Activated CD4-positive, alpha-beta memory T cell treated with anti-CD3 and anti-CD28 coated beads, Interleukin-2, amount 10 ng/mL, durations not matched to agents 7 days and 5 days (primary cell): ENCODE results near the gene MR1. TPM values are rescaled to one million over a fixed set of nuclear protein-coding genes. Genes with fewer than 3 reads are reported as not detected.

ENCODE experiments used
- CTCF ChIA-PET: fragments of 350-600 bp; sonication (Branson Sonifier 250); formaldehyde crosslinking; loops from one replicate; lab custom pipeline; 2021; ENCODE audit warnings: antibody characterized with exemption, inconsistent platforms; lab: Charles Lee
- POLR2A ChIA-PET: fragments of 350-600 bp; sonication (Branson Sonifier 250); formaldehyde crosslinking; loops from one replicate; lab custom pipeline; 2021; ENCODE audit warnings: antibody characterized with exemption; lab: Charles Lee
- DNase-seq: peaks from one replicate; pipeline ENCODE4 v3.0.0-alpha.2; 2020
- H3K27ac Mint-ChIP-seq: one replicate; pipeline ENCODE4 v1.8.0; 2021; ENCODE audit warnings: mild to moderate bottlenecking, mixed read lengths
- H3K27me3 Mint-ChIP-seq: one replicate; pipeline ENCODE4 v1.8.0; 2021; ENCODE audit warnings: mixed read lengths
- H3K36me3 Mint-ChIP-seq: one replicate; pipeline ENCODE4 v1.8.0; 2021; ENCODE audit warnings: low read depth, mixed read lengths
- H3K4me1 Mint-ChIP-seq: one replicate; pipeline ENCODE4 v1.8.0; 2021; ENCODE audit warnings: mixed read lengths
- H3K4me3 Mint-ChIP-seq: one replicate; pipeline ENCODE4 v1.8.0; 2021; ENCODE audit warnings: mild to moderate bottlenecking, mixed read lengths
- H3K9me3 Mint-ChIP-seq: one replicate; pipeline ENCODE4 v1.8.0; 2021; ENCODE audit warnings: mixed read lengths
- total RNA-seq, 2 experiments: library from RNA; stranded (reverse); gene quantifications; one replicate each; pipeline ENCODE4 v1.2.3, GENCODE V29; 2021

MR1 gene
- 10 to 100 TPM; 36.4 to 36.5 TPM for total RNA-seq

GRCh38 chr1:181033799-181034451, at the start of gene MR1:
Gene MR1 (plus strand): TSS chr1:181033983. CDS start chr1:181034008, 25 bp downstream.
- POLR2A ChIA-PET: interaction anchor here (0.6 to 8.2 kb wide), 20 partner anchors 10 to 129 kb away, joined by 3 to 92 read pairs (median 6); partner anchors contain the start of genes IER5 and STX6
- H3K9me3 Mint-ChIP-seq: no peaks in the 10 kb centered on the region

GRCh38 chr1:180988253-180988752, 45.5 kb upstream of the MR1 start:
- H3K4me1 Mint-ChIP-seq: no peaks in the 10 kb centered on the region
- CTCF ChIA-PET: interaction anchor here (0.9 to 1.8 kb wide), 3 partner anchors 14 to 156 kb away, joined by 3 to 4 read pairs (median 3); no protein-coding TSS in a partner anchor
- no peak overlapping the region for H3K27ac Mint-ChIP-seq
- no peaks in the 10 kb centered on the region for H3K9me3 Mint-ChIP-seq
- H3K27me3 Mint-ChIP-seq: no peaks in the 10 kb centered on the region
- H3K36me3 Mint-ChIP-seq: peaks cover 68% of the 10 kb centered on the region
- POLR2A ChIA-PET: no interaction called here
- H3K4me3 Mint-ChIP-seq: no peak overlapping the region
- DNase-seq: no peak

More at GRCh38 chr1:181033799-181034451, at the start of gene MR1:
- Mint-ChIP-seq H3K36me3 (peaks cover 32% of the 10 kb centered on the region), H3K4me1 (peaks cover 53% of the 10 kb centered on the region), H3K4me3 (peak within 1 kb of the TSS; percentile 91), H3K27me3 (no peaks in the 10 kb centered on the region), H3K27ac (peak within 1 kb of the TSS; percentile 94)
- DNase-seq: peak; percentile 43
- CTCF ChIA-PET: interaction anchor here (0.8 to 9.2 kb wide), 10 partner anchors 11 to 531 kb away, joined by 3 to 149 read pairs (median 4); partner anchors contain the start of genes ACBD6 and STX6

- Mint-ChIP-seq H3K4me1 (peaks cover 2% of the 10 kb centered on the region), H3K27ac (no peak overlapping the region), H3K36me3 (peaks cover 44% of the 10 kb centered on the region), H3K9me3 (no peaks in the 10 kb centered on the region), H3K4me3 (no peak overlapping the region), H3K27me3 (no peaks in the 10 kb centered on the region)
- ChIA-PET CTCF (no interaction called here), POLR2A (no interaction called here)
- DNase-seq: no peak
Measured at GRCh38 chr1:180994262-180994661, 39.5 kb upstream of the MR1 start.

- Mint-ChIP-seq H3K36me3 (peaks cover 45% of the 10 kb centered on the region), H3K4me1 (peaks cover 7% of the 10 kb centered on the region), H3K4me3 (no peak overlapping the region), H3K27me3 (no peaks in the 10 kb centered on the region), H3K9me3 (no peaks in the 10 kb centered on the region), H3K27ac (no peak overlapping the region)
- ChIA-PET POLR2A (no interaction called here), CTCF (interaction anchor here (1.0 kb wide), 1 partner anchor 144 kb away, joined by 3 read pairs; no protein-coding TSS in a partner anchor)
- DNase-seq: no peak
Measured at GRCh38 chr1:180997843-180998504, 35.8 kb upstream of the MR1 start.

GRCh38 chr1:181001091-181001780, 32.5 kb upstream of the MR1 start:
- no peaks in the 10 kb centered on the region for H3K27me3 Mint-ChIP-seq
- H3K27ac Mint-ChIP-seq: no peak overlapping the region
- H3K36me3 Mint-ChIP-seq: peaks cover 59% of the 10 kb centered on the region
- no peak overlapping the region for H3K4me3 Mint-ChIP-seq
- H3K9me3 Mint-ChIP-seq: no peaks in the 10 kb centered on the region
- POLR2A ChIA-PET: no interaction called here
- DNase-seq: no peak
- CTCF ChIA-PET: interaction anchor here (0.6 to 1.1 kb wide), 2 partner anchors 20 to 120 kb away, joined by 3 read pairs; no protein-coding TSS in a partner anchor
- peaks cover 8% of the 10 kb centered on the region for H3K4me1 Mint-ChIP-seq

GRCh38 chr1:181002582-181003172, 31.1 kb upstream of the MR1 start:
- no peaks in the 10 kb centered on the region for H3K27me3 Mint-ChIP-seq
- no peak overlapping the region for H3K4me3 Mint-ChIP-seq
- peaks cover 59% of the 10 kb centered on the region for H3K36me3 Mint-ChIP-seq
- no peaks in the 10 kb centered on the region for H3K9me3 Mint-ChIP-seq
- no peak overlapping the region for H3K27ac Mint-ChIP-seq
- CTCF ChIA-PET: interaction anchor here (0.7 to 1.2 kb wide), 3 partner anchors 9 to 121 kb away, joined by 3 read pairs; no protein-coding TSS in a partner anchor
- POLR2A ChIA-PET: interaction anchor here (1.7 kb wide), 1 partner anchor 16 kb away, joined by 4 read pairs; no protein-coding TSS in a partner anchor
- no peak for DNase-seq
- peaks cover 8% of the 10 kb centered on the region for H3K4me1 Mint-ChIP-seq

- no peaks in the 10 kb centered on the region for H3K27me3 Mint-ChIP-seq
- POLR2A ChIA-PET: no interaction called here
- no peaks in the 10 kb centered on the region for H3K9me3 Mint-ChIP-seq
- CTCF ChIA-PET: interaction anchor here (0.6 to 1.3 kb wide), 4 partner anchors 8 to 155 kb away, joined by 3 to 7 read pairs (median 4); no protein-coding TSS in a partner anchor
- no peak for DNase-seq
- peaks cover 14% of the 10 kb centered on the region for H3K36me3 Mint-ChIP-seq
- H3K27ac Mint-ChIP-seq: no peak overlapping the region
- H3K4me3 Mint-ChIP-seq: no peak overlapping the region
- H3K4me1 Mint-ChIP-seq: peaks cover 24% of the 10 kb centered on the region
Measured at GRCh38 chr1:181010789-181011188, 23.0 kb upstream of the MR1 start.

GRCh38 chr1:181011301-181012202, 22.2 kb upstream of the MR1 start:
- Mint-ChIP-seq H3K27me3 (no peaks in the 10 kb centered on the region), H3K4me1 (peaks cover 24% of the 10 kb centered on the region), H3K27ac (no peak overlapping the region), H3K4me3 (no peak overlapping the region), H3K36me3 (peaks cover 14% of the 10 kb centered on the region), H3K9me3 (no peaks in the 10 kb centered on the region)
- POLR2A ChIA-PET: interaction anchor here (3.2 kb wide), 1 partner anchor 10 kb away, joined by 17 read pairs; the partner anchor contains the start of gene STX6
- no peak for DNase-seq
- CTCF ChIA-PET: interaction anchor here (1.1 kb wide), 1 partner anchor 9 kb away, joined by 3 read pairs; no protein-coding TSS in a partner anchor

- no peak for DNase-seq
- Mint-ChIP-seq H3K9me3 (no peaks in the 10 kb centered on the region), H3K4me3 (no peak overlapping the region), H3K4me1 (peaks cover 24% of the 10 kb centered on the region), H3K36me3 (peaks cover 14% of the 10 kb centered on the region), H3K27me3 (no peaks in the 10 kb centered on the region), H3K27ac (no peak overlapping the region)
- POLR2A ChIA-PET: interaction anchor here (3.2 kb wide), 1 partner anchor 9 kb away, joined by 17 read pairs; the partner anchor contains the start of gene STX6
- CTCF ChIA-PET: interaction anchor here (0.7 to 2.3 kb wide), 2 partner anchors 10 to 190 kb away, joined by 3 to 9 read pairs; partner anchors contain the start of gene STX6
Measured at GRCh38 chr1:181012203-181012745, 21.5 kb upstream of the MR1 start.

GRCh38 chr1:181013144-181013543, 20.6 kb upstream of the MR1 start:
- H3K4me3 Mint-ChIP-seq: no peak overlapping the region
- no peak overlapping the region for H3K27ac Mint-ChIP-seq
- no peaks in the 10 kb centered on the region for H3K27me3 Mint-ChIP-seq
- H3K9me3 Mint-ChIP-seq: no peaks in the 10 kb centered on the region
- H3K36me3 Mint-ChIP-seq: peaks cover 21% of the 10 kb centered on the region
- H3K4me1 Mint-ChIP-seq: peaks cover 28% of the 10 kb centered on the region
- ChIA-PET CTCF (interaction anchor here (0.7 to 2.3 kb wide), 2 partner anchors 10 to 191 kb away, joined by 3 to 9 read pairs; partner anchors contain the start of gene STX6), POLR2A (interaction anchor here (3.2 kb wide), 1 partner anchor 9 kb away, joined by 17 read pairs; the partner anchor contains the start of gene STX6)
- no peak for DNase-seq
